Measurements from ENCODE around the gene NGRN.
A peak's percentile ranks its signal among the peaks of the same experiment; 100 is the strongest.
"Not testable (repeated sequence)": the region's sequence is repeated elsewhere in the genome, so short reads cannot be mapped to it uniquely, and the experiment has no call there.

NGRN gene

GRCh38 chr15:90234096-90234988 is 31.1 kb upstream of the NGRN start, which contains the start of gene GDPGP1:
TSS of gene GDPGP1 (plus strand) at chr15:90234209. CDS start at chr15:90240909, 6,700 bp downstream.
- DNase-seq: no peak

GRCh38 chr15:90239371-90239770 is 26.1 kb upstream of the NGRN start:
- no peak for DNase-seq

GRCh38 chr15:90240856-90241255 is 24.6 kb upstream of the NGRN start:
- DNase-seq: no peak

- DNase-seq: no peak
Measured at GRCh38 chr15:90241343-90242192, 23.9 kb upstream of the NGRN start.

- DNase-seq: no peak
Measured at GRCh38 chr15:90243943-90244639, 21.4 kb upstream of the NGRN start.

- DNase-seq: no peak
Measured at GRCh38 chr15:90248789-90249202, 16.7 kb upstream of the NGRN start.

- DNase-seq: peak; percentile 76
Measured at GRCh38 chr15:90249203-90249863, 16.1 kb upstream of the NGRN start, which contains the start of gene TTLL13. TSS of gene TTLL13 (plus strand) at chr15:90249556. CDS start at chr15:90250631, 1,075 bp downstream.

GRCh38 chr15:90257776-90258175 is 7.7 kb upstream of the NGRN start:
- DNase-seq: no peak

- DNase-seq: no peak
Measured at GRCh38 chr15:90259524-90259923, 5.9 kb upstream of the NGRN start.

- not testable (repeated sequence) for DNase-seq
Measured at GRCh38 chr15:90260731-90261130, 4.7 kb upstream of the NGRN start.

GRCh38 chr15:90261811-90262210 is 3.7 kb upstream of the NGRN start:
- no peak for DNase-seq

- DNase-seq: no peak
Measured at GRCh38 chr15:90262426-90262825, 3.0 kb upstream of the NGRN start.

- peak; percentile 40 for DNase-seq
Measured at GRCh38 chr15:90264671-90265070, 801 bp upstream of the NGRN start.

- DNase-seq: peak; percentile 70
Measured at GRCh38 chr15:90266061-90266431, 574 bp downstream of the NGRN start.

- peak; percentile 53 for DNase-seq
Measured at GRCh38 chr15:90266485-90266884, 1.0 kb downstream of the NGRN start.

GRCh38 chr15:90268415-90268814 is 2.9 kb downstream of the NGRN start:
- no peak for DNase-seq

GRCh38 chr15:90270502-90271150 is 5.2 kb downstream of the NGRN start:
- DNase-seq: no peak

GRCh38 chr15:90271459-90272166 is 6.1 kb downstream of the NGRN start:
- DNase-seq: no peak

- not testable (repeated sequence) for DNase-seq
Measured at GRCh38 chr15:90278467-90278866, 13.0 kb downstream of the NGRN start.

GRCh38 chr15:90280743-90281142 is 15.3 kb downstream of the NGRN start:
- DNase-seq: not testable (repeated sequence)

GRCh38 chr15:90281637-90282036 is 16.2 kb downstream of the NGRN start:
- not testable (repeated sequence) for DNase-seq

Data from CD4-positive, alpha-beta T cell treated with Interleukin-21 for 1 hour (primary cell).